Endothelial cell of umbilical vein (primary cell): ENCODE results near the gene AIG1.
"Not testable (repeated sequence)": the region's sequence is repeated elsewhere in the genome, so short reads cannot be mapped to it uniquely, and the experiment has no call there.

Source experiments
- EZH2 ChIP-seq: IDR thresholded peaks from 2 replicates; pipeline ENCODE4 v1.6.1; 2012; ENCODE audit warnings: borderline replicate concordance, low read depth, mild to moderate bottlenecking, moderate library complexity, low read length, inconsistent platforms; ENCODE audit not compliant: severe bottlenecking
- GATA2 ChIP-seq: IDR thresholded peaks from 2 replicates; pipeline ENCODE4 v1.7.0; 2011; ENCODE audit warnings: low read depth, mild to moderate bottlenecking, moderate library complexity, mixed read lengths, low read length; ENCODE audit not compliant: insufficient read length, insufficient read depth
- JUN ChIP-seq: IDR thresholded peaks from 2 replicates; pipeline ENCODE4 v1.6.1; 2011; ENCODE audit warnings: borderline replicate concordance, low read depth; ENCODE audit not compliant: insufficient read length, insufficient read depth
- MYC ChIP-seq: IDR thresholded peaks from one replicate; pipeline ENCODE4 v1.6.1; 2011; ENCODE audit warnings: mild to moderate bottlenecking, low read depth, low read length
- POLR2A ChIP-seq: IDR thresholded peaks from 2 replicates; pipeline ENCODE4 v1.6.1; 2012; ENCODE audit warnings: low read depth, mild to moderate bottlenecking, control low read depth, low read length
- POLR2AphosphoS5 ChIP-seq: IDR thresholded peaks from 2 replicates; pipeline ENCODE4 v1.6.1; 2012; ENCODE audit warnings: low read depth, mild to moderate bottlenecking, control low read depth, low read length, moderate library complexity; ENCODE audit not compliant: insufficient read depth
- TF ChIP-seq, protein P1 (sequence below), 2 donors: IDR thresholded peaks; 1 replicate in 1 of 2; 2 replicates in 1 of 2; pipeline ENCODE4 v1.5.1; 2011; ENCODE audit warnings: low read length in 2 of 2, mild to moderate bottlenecking in 2 of 2, moderate library complexity in 2 of 2, control low read depth in 1 of 2, inconsistent platforms in 1 of 2, low read depth in 1 of 2; ENCODE audit not compliant: insufficient read depth in 1 of 2; ENCODE audit errors: extremely low read depth in 1 of 2
- TF ChIP-seq, protein P2 (sequence below): IDR thresholded peaks from 2 replicates; pipeline ENCODE4 v1.6.1; 2011; ENCODE audit not compliant: insufficient read depth, insufficient read length

DNA sequence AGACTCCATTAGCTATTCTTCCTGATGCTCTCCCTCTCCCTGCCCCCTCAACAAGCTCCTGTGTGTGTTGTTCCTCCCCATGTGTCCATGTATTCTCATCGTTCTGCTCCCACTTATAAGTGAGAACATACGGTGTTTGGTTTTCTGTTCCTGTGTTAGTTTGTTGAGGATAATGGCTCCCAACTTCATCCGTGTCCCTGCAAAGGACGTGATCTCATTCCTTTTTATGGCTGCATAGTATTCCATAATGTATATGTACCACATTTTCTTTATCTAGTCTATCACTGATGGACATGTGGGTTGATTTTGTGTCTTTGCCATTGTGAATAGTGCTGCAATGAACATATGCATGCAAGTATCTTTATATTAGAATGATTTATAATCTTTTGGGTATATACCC is 16.3 kb upstream of the AIG1 start:
- TF ChIP-seq EZH2, POLR2A, POLR2AphosphoS5, JUN, MYC, GATA2: not testable (repeated sequence)
- TF ChIP-seq, protein P1, sequence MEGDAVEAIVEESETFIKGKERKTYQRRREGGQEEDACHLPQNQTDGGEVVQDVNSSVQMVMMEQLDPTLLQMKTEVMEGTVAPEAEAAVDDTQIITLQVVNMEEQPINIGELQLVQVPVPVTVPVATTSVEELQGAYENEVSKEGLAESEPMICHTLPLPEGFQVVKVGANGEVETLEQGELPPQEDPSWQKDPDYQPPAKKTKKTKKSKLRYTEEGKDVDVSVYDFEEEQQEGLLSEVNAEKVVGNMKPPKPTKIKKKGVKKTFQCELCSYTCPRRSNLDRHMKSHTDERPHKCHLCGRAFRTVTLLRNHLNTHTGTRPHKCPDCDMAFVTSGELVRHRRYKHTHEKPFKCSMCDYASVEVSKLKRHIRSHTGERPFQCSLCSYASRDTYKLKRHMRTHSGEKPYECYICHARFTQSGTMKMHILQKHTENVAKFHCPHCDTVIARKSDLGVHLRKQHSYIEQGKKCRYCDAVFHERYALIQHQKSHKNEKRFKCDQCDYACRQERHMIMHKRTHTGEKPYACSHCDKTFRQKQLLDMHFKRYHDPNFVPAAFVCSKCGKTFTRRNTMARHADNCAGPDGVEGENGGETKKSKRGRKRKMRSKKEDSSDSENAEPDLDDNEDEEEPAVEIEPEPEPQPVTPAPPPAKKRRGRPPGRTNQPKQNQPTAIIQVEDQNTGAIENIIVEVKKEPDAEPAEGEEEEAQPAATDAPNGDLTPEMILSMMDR (IDR thresholded peaks at IDR 0.05; ENCODE audit: extremely low read depth in 1 of 2, insufficient read depth in 1 of 2, low read depth in 1 of 2, low read length in 2 of 2), result not testable (repeated sequence)
- TF ChIP-seq, protein P2, sequence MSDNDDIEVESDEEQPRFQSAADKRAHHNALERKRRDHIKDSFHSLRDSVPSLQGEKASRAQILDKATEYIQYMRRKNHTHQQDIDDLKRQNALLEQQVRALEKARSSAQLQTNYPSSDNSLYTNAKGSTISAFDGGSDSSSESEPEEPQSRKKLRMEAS, result not testable (repeated sequence)
